Pancreas (tissue), 10 donors: Measurements from ENCODE around the gene PRRC2A. TPM values are rescaled to one million over a fixed set of nuclear protein-coding genes. Genes with fewer than 3 reads are reported as not detected.

Source experiments
- ATAC-seq, 4 donors: fragments of 200-7000 bp; cut with Tn5 transposase; one replicate each; pipeline versions ENCODE4 v1.8.0 to v1.9.1; 2020; ENCODE audit warnings: mild to moderate bottlenecking in 4 of 4, moderate library complexity in 4 of 4
- DNase-seq, 6 donors: peaks; one replicate each; pipeline ENCODE4 v3.0.0-alpha.2; 2020
- FAIRE-seq: peaks from 2 replicates; lab custom pipeline; 2012; peaks lifted over from hg19 to GRCh38; lab: Jason Lieb, UNC
- H3K27ac ChIP-seq, 4 donors: fragments of 200-600 bp; sonication (generic); 1 replicate in 3 of 4; 2 replicates in 1 of 4; pipeline versions ENCODE4 v1.5.0 to v1.8.0; 2020
- H3K27me3 ChIP-seq, 4 donors: fragments of 200-600 bp; one replicate each; pipeline ENCODE4 v1.8.0; 2021
- H3K36me3 ChIP-seq, 3 donors: fragments of 200-600 bp; sonication (generic) in 1 of 3; one replicate each; pipeline versions ENCODE4 v1.5.0 to v1.8.0; 2020 to 2021
- H3K4me1 ChIP-seq, 3 donors: fragments of 200-600 bp; one replicate each; pipeline ENCODE4 v1.8.0; 2021
- H3K4me3 ChIP-seq, 4 donors: fragments of 200-600 bp; sonication (generic) in 2 of 4; one replicate each; pipeline versions ENCODE4 v1.5.0 to v1.8.0; 2020 to 2021
- H3K9me3 ChIP-seq, 4 donors: fragments of 200-600 bp; one replicate each; pipeline ENCODE4 v1.8.0; 2021
- CTCF ChIP-seq, 4 donors: fragments of 200-600 bp; sonication (generic) in 3 of 4; IDR thresholded peaks; one replicate each; pipeline versions ENCODE4 v1.5.0 to v1.8.0; 2021; ENCODE audit warnings: antibody characterized with exemption in 4 of 4
- WGBS, 2 donors: extraction: QIAGEN DNeasy Blood & Tissue Kit; methylation state at CpG; one replicate each; pipeline ENCODE4 v1.1.7; 2013; 5-methylcytosine and 5-hydroxymethylcytosine counted together
- intact Hi-C, 3 donors: fragments of 100-400 bp; cut with DNase I; formaldehyde crosslinking; loops; one replicate each; pipeline versions ENCODE4 v1.11.1 to v1.14.2; 2022
- polyA plus RNA-seq, 2 donors: library from polyadenylated mRNA; stranded (reverse); fragments of 200-250 nt; gene quantifications; one replicate each; pipeline ENCODE4 v1.2.3, GENCODE V29; 2013
- total RNA-seq, 6 donors: library from RNA; stranded (reverse); fragmentation: NEBNext Ultra II Directional in 4 of 6; extraction: Animal tissue kit (Norgen Biotek cat#: 25700) in 4 of 6; gene quantifications; one replicate each; pipeline versions ENCODE4 v1.2.1 to v1.2.4, GENCODE V29; 2021 to 2023
- donor health status: healthy with polysubstance abuse.
- donor health status: DM: no; HTN: no; CAD: no; lungs with moderate emphysema.
- donor health status: DM: no; HTN: no; CAD: no.
- donor health status: control.
- donor health status: control.
- donor health status: Bipolar disorder and iron deficiency.
- donor health status: DM: yes; HTN: yes; CAD: no.
- donor health status: DM: no; HTN: no; CAD: no.
- donor health status: DM: no; HTN: no; CAD: no.
- donor health status: DM: yes; HTN: yes; CAD: no.

Gene PRRC2A
- total RNA-seq = 10 to 100 TPM; 45.3 to 97.6 (median 73.5) TPM
- polyA plus RNA-seq = 100 to 1,000 TPM; 138 to 144 TPM

DNA sequence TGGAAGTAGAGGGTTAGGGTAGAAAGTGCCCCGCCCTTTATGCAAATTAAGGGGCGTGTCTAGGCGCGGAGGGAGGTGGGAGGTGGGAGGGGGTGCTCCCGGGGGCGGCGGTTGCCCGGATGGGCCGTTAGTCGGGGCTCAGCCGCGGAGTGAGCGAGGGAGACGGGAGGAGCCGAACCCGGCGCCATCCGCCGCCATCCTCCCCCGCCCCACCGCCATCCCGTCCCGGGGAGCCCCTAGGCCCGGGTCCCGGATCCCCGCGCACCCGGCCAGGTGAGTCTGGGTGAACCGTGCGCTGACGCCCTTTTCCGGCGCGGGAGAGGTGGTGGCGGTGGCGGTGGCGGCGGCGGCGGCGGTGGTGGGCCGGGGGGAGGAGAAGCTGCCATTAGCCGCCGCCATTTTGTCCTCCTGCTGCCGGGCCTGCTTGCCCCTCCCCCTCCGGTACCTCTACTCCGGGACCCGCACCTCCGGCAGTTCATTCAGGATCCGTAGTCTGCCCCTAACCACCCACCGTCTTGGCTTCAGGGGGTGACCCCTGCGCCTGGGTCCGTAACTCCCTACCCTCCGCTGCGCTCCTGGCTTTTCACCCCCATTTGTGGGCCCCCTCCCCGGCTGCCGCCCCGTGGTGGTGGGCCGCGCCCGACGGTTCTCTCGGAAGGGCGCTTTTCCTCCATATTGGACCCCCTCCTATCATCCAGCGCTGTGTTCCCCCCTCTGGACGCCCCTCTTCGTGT lies at the start of gene PRRC2A:
TSS of gene PRRC2A (plus strand) at position 130 of the 734 bp plus-strand sequence. CDS start 2,075 bp downstream, outside the sequence.
- Histone ChIP-seq H3K9me3 (no peaks in the 10 kb centered on the region), H3K36me3 (peaks cover 10 to 18% (median 17%) of the 10 kb centered on the region in 3 donors), H3K4me1 (peaks cover 4 to 8% (median 4%) of the 10 kb centered on the region in 3 donors), H3K4me3 (peak within 1 kb of the TSS; percentile 58 to 88 (median 78)), H3K27me3 (no peaks in the 10 kb centered on the region), H3K27ac (peak within 1 kb of the TSS; percentile 80 to 92 (median 88))
- intact Hi-C loops = no loop called here
- no peak for FAIRE-seq
- peak; percentile 39 to 84 (median 52) for ATAC-seq
- peak in 3 of 6 donors; percentile 94 to 97 (median 96) for DNase-seq
- TF ChIP-seq CTCF (IDR thresholded peaks at IDR 0.05) = no peak
- 0% methylated on average over 30 to 60 of the region's 67 CpGs for WGBS, 2 donors

DNA sequence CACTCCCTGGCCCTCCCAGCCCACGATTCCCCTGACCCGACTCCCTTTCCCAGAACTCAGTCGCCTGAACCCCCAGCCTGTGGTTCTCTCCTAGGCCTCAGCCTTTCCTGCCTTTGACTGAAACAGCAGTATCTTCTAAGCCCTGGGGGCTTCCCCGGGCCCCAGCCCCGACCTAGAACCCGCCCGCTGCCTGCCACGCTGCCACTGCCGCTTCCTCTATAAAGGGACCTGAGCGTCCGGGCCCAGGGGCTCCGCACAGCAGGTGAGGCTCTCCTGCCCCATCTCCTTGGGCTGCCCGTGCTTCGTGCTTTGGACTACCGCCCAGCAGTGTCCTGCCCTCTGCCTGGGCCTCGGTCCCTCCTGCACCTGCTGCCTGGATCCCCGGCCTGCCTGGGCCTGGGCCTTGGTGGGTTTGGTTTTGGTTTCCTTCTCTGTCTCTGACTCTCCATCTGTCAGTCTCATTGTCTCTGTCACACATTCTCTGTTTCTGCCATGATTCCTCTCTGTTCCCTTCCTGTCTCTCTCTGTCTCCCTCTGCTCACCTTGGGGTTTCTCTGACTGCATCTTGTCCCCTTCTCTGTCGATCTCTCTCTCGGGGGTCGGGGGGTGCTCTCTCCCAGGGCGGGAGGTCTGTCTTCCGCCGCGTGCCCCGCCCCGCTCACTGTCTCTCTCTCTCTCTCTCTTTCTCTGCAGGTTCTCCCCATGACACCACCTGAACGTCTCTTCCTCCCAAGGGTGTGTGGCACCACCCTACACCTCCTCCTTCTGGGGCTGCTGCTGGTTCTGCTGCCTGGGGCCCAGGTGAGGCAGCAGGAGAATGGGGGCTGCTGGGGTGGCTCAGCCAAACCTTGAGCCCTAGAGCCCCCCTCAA lies 48.2 kb upstream of the PRRC2A start, which contains the start of gene LTA:
TSS of gene LTA (plus strand) at position 249 of the 871 bp plus-strand sequence. CDS start at position 703, 454 bp downstream.
- no peak for FAIRE-seq
- Histone ChIP-seq H3K4me3 (no peak within 1 kb of the TSS), H3K36me3 (no peaks in the 10 kb centered on the region), H3K4me1 (no peaks in the 10 kb centered on the region), H3K27ac (no peak within 1 kb of the TSS), H3K27me3 (no peaks in the 10 kb centered on the region), H3K9me3 (no peaks in the 10 kb centered on the region)
- ATAC-seq = no peak
- TF ChIP-seq CTCF (IDR thresholded peaks at IDR 0.05) = no peak
- 74 to 78% methylated on average over 26 to 27 of the region's 27 CpGs for WGBS, 2 donors
- intact Hi-C loops = no loop called here
- peak in 1 of 6 donors; percentile 57 for DNase-seq

DNA sequence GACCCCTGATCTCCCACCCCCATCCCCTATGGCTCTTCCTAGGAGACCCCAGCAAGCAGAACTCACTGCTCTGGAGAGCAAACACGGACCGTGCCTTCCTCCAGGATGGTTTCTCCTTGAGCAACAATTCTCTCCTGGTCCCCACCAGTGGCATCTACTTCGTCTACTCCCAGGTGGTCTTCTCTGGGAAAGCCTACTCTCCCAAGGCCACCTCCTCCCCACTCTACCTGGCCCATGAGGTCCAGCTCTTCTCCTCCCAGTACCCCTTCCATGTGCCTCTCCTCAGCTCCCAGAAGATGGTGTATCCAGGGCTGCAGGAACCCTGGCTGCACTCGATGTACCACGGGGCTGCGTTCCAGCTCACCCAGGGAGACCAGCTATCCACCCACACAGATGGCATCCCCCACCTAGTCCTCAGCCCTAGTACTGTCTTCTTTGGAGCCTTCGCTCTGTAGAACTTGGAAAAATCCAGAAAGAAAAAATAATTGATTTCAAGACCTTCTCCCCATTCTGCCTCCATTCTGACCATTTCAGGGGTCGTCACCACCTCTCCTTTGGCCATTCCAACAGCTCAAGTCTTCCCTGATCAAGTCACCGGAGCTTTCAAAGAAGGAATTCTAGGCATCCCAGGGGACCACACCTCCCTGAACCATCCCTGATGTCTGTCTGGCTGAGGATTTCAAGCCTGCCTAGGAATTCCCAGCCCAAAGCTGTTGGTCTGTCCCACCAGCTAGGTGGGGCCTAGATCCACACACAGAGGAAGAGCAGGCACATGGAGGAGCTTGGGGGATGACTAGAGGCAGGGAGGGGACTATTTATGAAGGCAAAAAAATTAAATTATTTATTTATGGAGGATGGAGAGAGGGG lies 47.0 kb upstream of the PRRC2A start:
- intact Hi-C loops = no loop called here
- no peak for FAIRE-seq

More for the DNA sequence above, 47.0 kb upstream of the PRRC2A start:
- ATAC-seq (no peak), DNase-seq (peak in 1 of 6 donors; percentile 15)
- H3K27me3 ChIP-seq = no peaks in the 10 kb centered on the region
- WGBS, 2 donors = 67 to 70% methylated on average over 9 of the region's 9 CpGs
- no peak overlapping the region for H3K4me3 ChIP-seq
- H3K27ac ChIP-seq = no peak overlapping the region
- no peaks in the 10 kb centered on the region for H3K9me3 ChIP-seq
- peaks cover 0 to 6% (median 0%) of the 10 kb centered on the region in 3 donors for H3K4me1 ChIP-seq
- H3K36me3 ChIP-seq = no peaks in the 10 kb centered on the region
- TF ChIP-seq CTCF (IDR thresholded peaks at IDR 0.05) = no peak
